RKO (cell line): ENCODE data around the gene LRRIQ1.

Experiments
- DNase-seq: peaks from one replicate; pipeline ENCODE4 v3.0.0-alpha.2; 2016; ENCODE audit warnings: low spot score

LRRIQ1 gene

DNA sequence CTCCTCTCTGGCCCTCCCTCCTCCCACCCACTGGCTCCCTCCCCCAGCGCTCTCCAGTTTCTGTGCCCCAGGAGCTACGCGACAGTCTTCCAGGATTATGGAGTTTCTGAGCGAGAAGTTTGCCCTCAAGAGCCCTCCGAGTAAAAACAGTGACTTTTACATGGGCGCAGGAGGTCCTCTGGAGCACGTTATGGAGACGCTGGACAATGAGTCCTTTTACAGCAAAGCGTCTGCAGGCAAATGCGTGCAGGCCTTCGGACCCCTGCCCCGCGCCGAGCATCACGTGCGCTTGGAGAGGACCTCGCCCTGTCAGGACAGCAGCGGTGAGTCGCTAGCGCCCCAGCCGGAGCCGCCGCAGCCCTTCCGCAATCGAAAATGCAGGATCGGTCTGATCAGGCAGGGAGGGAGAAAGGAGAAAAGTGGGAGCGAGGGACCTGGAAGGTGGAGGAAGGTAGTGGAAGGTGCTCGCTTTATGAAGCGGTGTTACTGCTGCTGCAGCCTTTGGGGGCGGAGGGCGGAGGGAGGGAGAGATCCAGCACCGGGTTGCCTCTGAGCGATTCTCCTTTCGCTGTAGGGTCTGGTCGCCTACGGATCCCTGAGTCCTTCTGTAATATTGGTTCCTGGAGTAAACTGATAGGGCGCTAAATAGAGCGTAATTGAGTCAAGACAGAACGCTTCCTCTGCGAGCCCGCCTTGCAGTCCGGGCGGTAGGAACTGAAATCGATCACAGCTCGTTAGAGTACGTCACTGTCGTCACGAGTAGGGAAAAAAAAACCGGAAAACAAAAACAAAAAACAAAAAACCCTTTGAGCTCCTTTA, 244.2 kb downstream of the LRRIQ1 start, which contains the start of gene ALX1:
TSS of gene ALX1 (plus strand) at position 56 of the 819 bp plus-strand sequence. CDS start at position 98, 42 bp downstream.
- no peak for DNase-seq

DNA sequence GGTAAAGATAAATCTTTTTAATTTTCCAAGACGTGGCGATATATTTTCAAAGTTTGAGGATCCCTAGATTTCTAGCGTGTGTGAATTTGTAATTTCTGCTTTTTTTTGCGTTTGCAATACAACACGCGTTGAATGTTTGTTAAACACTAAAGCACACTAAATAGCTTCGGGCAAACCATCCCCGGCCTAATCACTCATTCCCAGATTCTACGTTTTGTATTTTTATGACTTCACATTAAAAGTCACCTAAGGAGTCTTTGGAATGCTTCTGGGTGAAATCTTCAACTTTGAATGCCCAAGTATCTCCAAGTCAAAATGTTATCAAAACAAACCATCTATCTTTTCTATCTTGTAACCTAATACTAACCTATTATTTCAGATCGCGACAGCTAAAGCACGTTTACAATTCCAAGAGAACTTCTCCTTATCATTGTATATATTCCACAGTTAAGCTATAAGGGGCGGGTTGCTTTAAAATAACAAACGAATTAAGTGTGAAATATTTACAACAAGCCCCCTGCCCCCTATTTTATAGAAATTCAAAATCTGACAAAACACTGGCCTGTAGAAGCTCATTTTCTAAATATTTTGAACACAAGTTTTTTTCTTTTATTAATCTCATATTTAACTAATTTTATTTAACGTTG, 245.0 kb downstream of the LRRIQ1 start:
- DNase-seq = no peak

DNA sequence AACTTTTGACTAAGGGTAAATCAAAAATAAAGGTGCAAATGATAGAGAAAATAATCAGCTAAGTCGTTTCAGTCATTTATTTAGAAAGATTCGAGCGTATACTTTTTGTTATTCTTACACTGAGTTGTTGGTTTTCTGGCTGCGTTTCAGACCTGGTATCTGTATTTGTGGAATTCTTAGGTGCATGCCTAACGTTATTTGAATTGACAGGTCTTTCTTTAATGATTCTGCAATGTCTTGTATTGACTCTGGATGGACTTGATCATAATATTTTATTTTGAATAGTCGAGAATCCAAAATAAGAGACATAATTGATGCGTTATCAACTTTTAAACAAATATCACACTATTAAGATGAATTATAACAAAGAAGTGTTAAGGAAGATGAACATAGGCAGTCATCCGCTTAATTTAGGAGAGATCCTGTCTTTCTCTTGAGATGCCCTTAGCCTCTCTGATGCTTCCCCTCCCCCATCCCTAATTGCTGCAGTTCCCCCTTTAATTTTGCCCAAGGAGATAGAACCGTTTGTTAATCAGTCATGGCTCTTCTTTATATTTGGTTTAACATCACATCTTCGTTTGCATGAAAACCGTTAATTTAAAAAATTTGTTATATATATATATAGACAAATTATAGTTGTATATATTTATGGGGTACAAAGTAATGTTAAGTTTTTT, 245.6 kb downstream of the LRRIQ1 start:
- DNase-seq = no peak

DNA sequence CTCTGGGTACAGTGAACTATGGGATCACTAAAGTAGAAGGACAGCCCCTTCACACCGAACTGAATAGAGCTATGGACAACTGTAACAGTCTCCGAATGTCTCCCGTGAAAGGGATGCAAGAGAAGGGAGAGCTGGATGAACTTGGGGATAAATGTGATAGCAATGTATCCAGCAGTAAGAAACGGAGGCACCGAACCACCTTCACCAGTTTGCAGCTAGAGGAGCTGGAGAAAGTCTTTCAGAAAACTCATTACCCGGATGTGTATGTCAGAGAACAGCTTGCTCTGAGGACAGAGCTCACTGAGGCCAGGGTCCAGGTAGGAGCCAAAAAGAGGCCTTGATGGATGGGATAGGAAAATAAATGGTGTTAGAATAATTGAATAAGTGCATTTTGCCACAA, 247.4 kb downstream of the LRRIQ1 start:
- DNase-seq = no peak
